HEK293 (cell line): ENCODE results near the gene STX4.

Experiments
- BCL11A ChIP-seq: fragments of 450-650 bp; formaldehyde crosslinking; IDR thresholded peaks from 2 replicates; pipeline ENCODE4 v1.5.1; 2016; ENCODE audit warnings: low read depth, missing biosample characterization, missing genetic modification characterization
- EGR2 ChIP-seq: fragments of 450-650 bp; formaldehyde crosslinking; IDR thresholded peaks from 2 replicates; pipeline ENCODE4 v1.5.1; 2016; ENCODE audit warnings: low read depth, missing biosample characterization, missing genetic modification characterization
- HOXA7 ChIP-seq: sonication (generic); formaldehyde crosslinking; IDR thresholded peaks from 2 replicates; pipeline ENCODE4 v1.8.1; 2022; ENCODE audit warnings: missing genetic modification reagents, borderline replicate concordance
- SETDB1 ChIP-seq: IDR thresholded peaks from one replicate; pipeline ENCODE4 v1.6.1; 2017; ENCODE audit warnings: mild to moderate bottlenecking, low read length, moderate library complexity, mixed read lengths; ENCODE audit not compliant: insufficient read length
- TCF7L2 ChIP-seq: IDR thresholded peaks from 2 replicates; pipeline ENCODE4 v1.6.1; 2011; ENCODE audit warnings: low read depth, mild to moderate bottlenecking, inconsistent platforms, low read length, moderate library complexity, borderline replicate concordance
- TRIM28 ChIP-seq: IDR thresholded peaks from 2 replicates; pipeline ENCODE4 v1.6.1; 2011; ENCODE audit warnings: low read length, control low read depth, borderline replicate concordance
- ZBTB21 ChIP-seq: fragments of 450-650 bp; formaldehyde crosslinking; IDR thresholded peaks from 2 replicates; pipeline ENCODE4 v1.5.1; 2017; ENCODE audit warnings: missing biosample characterization, missing genetic modification characterization
- ZFP3 ChIP-seq: fragments of 450-650 bp; formaldehyde crosslinking; IDR thresholded peaks from 2 replicates; pipeline ENCODE4 v1.5.1; 2016; ENCODE audit warnings: low read depth, missing biosample characterization, missing genetic modification characterization
- ZNF10 ChIP-seq: fragments of 450-650 bp; formaldehyde crosslinking; IDR thresholded peaks from 2 replicates; pipeline ENCODE4 v1.5.1; 2017; ENCODE audit warnings: missing biosample characterization, missing genetic modification characterization
- ZNF114 ChIP-seq: fragments of 450-650 bp; formaldehyde crosslinking; IDR thresholded peaks from 2 replicates; pipeline ENCODE4 v1.5.0; 2017; ENCODE audit warnings: missing biosample characterization, missing genetic modification characterization
- ZNF184 ChIP-seq: fragments of 450-650 bp; IDR thresholded peaks from 2 replicates; pipeline ENCODE4 v1.5.1; 2018; ENCODE audit warnings: missing biosample characterization, mild to moderate bottlenecking, missing genetic modification characterization
- ZNF223 ChIP-seq: fragments of 450-650 bp; formaldehyde crosslinking; IDR thresholded peaks from 2 replicates; pipeline ENCODE4 v1.5.1; 2016; ENCODE audit warnings: missing biosample characterization, missing genetic modification characterization
- ZNF394 ChIP-seq: fragments of 450-650 bp; formaldehyde crosslinking; IDR thresholded peaks from 2 replicates; pipeline ENCODE4 v1.5.1; 2016; ENCODE audit warnings: missing biosample characterization, missing genetic modification characterization, mild to moderate bottlenecking, moderate library complexity, borderline replicate concordance
- ZNF426 ChIP-seq: fragments of 450-650 bp; formaldehyde crosslinking; IDR thresholded peaks from 2 replicates; pipeline ENCODE4 v1.5.1; 2017; ENCODE audit warnings: missing biosample characterization, missing genetic modification characterization, mild to moderate bottlenecking, inconsistent platforms, moderate library complexity
- ZNF549 ChIP-seq: fragments of 450-650 bp; IDR thresholded peaks from 2 replicates; pipeline ENCODE4 v1.5.1; 2018; ENCODE audit warnings: missing biosample characterization, missing genetic modification characterization, mild to moderate bottlenecking, inconsistent platforms, moderate library complexity
- ZNF571 ChIP-seq: fragments of 450-650 bp; formaldehyde crosslinking; IDR thresholded peaks from 2 replicates; pipeline ENCODE4 v1.5.0; 2017; ENCODE audit warnings: missing biosample characterization, missing genetic modification characterization
- ZNF610 ChIP-seq: fragments of 450-650 bp; formaldehyde crosslinking; IDR thresholded peaks from 2 replicates; pipeline ENCODE4 v1.5.1; 2016; ENCODE audit warnings: missing biosample characterization, missing genetic modification characterization, borderline replicate concordance
- ZNF629 ChIP-seq: fragments of 450-650 bp; formaldehyde crosslinking; IDR thresholded peaks from 2 replicates; pipeline ENCODE4 v1.5.1; 2017; ENCODE audit warnings: missing biosample characterization, missing genetic modification characterization
- ZNF701 ChIP-seq: fragments of 450-650 bp; formaldehyde crosslinking; IDR thresholded peaks from 2 replicates; pipeline ENCODE4 v1.5.1; 2016; ENCODE audit warnings: missing biosample characterization, missing genetic modification characterization
- ZNF747 ChIP-seq: fragments of 450-650 bp; formaldehyde crosslinking; IDR thresholded peaks from 2 replicates; pipeline ENCODE4 v1.5.1; 2016; ENCODE audit warnings: missing biosample characterization, missing genetic modification characterization
- ZNF776 ChIP-seq: fragments of 450-650 bp; formaldehyde crosslinking; IDR thresholded peaks from 2 replicates; pipeline ENCODE4 v1.5.0; 2017; ENCODE audit warnings: missing biosample characterization, missing genetic modification characterization, borderline replicate concordance
- ZNF777 ChIP-seq: fragments of 450-650 bp; formaldehyde crosslinking; IDR thresholded peaks from 2 replicates; pipeline ENCODE4 v1.5.1; 2017; ENCODE audit warnings: missing biosample characterization, missing genetic modification characterization, borderline replicate concordance
- ZSCAN30 ChIP-seq: fragments of 450-650 bp; IDR thresholded peaks from 2 replicates; pipeline ENCODE4 v1.5.1; 2018; ENCODE audit warnings: missing biosample characterization, mild to moderate bottlenecking, missing genetic modification characterization, moderate library complexity
- TF ChIP-seq, protein P1 (sequence below): fragments of 450-650 bp; formaldehyde crosslinking; IDR thresholded peaks from 2 replicates; pipeline ENCODE4 v1.5.1; 2016; ENCODE audit warnings: missing biosample characterization, missing genetic modification characterization, borderline replicate concordance
- TF ChIP-seq, protein P2 (sequence below): fragments of 450-650 bp; IDR thresholded peaks from 2 replicates; pipeline ENCODE4 v1.5.1; 2018; ENCODE audit warnings: missing biosample characterization, missing genetic modification characterization
- TF ChIP-seq, protein P3 (sequence below): fragments of 450-650 bp; formaldehyde crosslinking; IDR thresholded peaks from 2 replicates; pipeline ENCODE4 v1.5.1; 2017; ENCODE audit warnings: missing biosample characterization, missing genetic modification characterization
- TF ChIP-seq, protein P4 (sequence below): fragments of 450-650 bp; formaldehyde crosslinking; IDR thresholded peaks from 2 replicates; pipeline ENCODE4 v1.5.1; 2016; ENCODE audit warnings: missing biosample characterization, missing genetic modification characterization, borderline replicate concordance
- TF ChIP-seq, protein P5 (sequence below): fragments of 450-650 bp; IDR thresholded peaks from 2 replicates; pipeline ENCODE4 v1.5.1; 2018; ENCODE audit warnings: missing biosample characterization, mild to moderate bottlenecking, missing genetic modification characterization
- TF ChIP-seq, protein P6 (sequence below): fragments of 450-650 bp; formaldehyde crosslinking; IDR thresholded peaks from 2 replicates; pipeline ENCODE4 v1.5.1; 2016; ENCODE audit warnings: missing biosample characterization, missing genetic modification characterization

STX4 gene

DNA sequence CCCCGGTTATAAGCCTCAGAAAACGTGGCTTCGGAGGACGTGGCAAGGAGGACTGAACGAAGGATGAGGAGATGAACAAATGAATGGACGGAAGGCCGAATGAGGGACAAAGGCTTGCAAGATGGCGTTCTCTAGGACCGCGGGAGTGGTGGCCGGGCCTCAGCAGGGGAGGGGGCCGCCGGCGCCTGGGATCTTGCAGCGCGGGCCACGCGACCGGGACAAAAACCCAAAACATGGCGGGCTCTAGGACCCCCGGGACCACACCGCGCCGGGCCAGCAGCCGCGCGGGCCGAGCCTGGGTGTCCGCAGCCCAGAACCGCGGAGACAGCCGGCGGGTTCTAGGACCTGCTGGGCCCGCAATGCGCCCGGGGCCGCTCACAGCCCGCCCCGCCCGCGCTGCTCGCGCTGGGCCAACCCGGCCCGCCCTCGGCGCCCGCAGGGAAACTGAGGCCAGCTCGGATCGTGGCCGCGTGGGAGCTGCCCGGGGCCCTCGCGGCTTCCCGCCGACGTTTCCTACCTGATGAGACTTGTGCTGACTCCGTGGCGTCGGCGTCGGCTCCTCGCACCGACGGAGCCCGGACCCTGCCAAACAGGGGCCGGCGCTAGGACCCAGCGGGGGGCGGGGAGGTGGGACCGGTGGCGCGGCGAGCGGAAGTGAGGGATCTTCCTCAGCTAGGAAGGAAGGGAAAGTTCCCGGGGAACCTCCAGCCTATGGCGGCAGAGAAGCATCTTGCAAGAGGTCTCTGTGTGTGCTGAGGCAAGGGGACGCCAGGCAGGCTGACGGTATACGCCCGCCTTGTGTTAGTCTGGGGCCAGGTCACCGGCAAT is 40.0 kb downstream of the STX4 start (continued):
- TF ChIP-seq, protein P1, sequence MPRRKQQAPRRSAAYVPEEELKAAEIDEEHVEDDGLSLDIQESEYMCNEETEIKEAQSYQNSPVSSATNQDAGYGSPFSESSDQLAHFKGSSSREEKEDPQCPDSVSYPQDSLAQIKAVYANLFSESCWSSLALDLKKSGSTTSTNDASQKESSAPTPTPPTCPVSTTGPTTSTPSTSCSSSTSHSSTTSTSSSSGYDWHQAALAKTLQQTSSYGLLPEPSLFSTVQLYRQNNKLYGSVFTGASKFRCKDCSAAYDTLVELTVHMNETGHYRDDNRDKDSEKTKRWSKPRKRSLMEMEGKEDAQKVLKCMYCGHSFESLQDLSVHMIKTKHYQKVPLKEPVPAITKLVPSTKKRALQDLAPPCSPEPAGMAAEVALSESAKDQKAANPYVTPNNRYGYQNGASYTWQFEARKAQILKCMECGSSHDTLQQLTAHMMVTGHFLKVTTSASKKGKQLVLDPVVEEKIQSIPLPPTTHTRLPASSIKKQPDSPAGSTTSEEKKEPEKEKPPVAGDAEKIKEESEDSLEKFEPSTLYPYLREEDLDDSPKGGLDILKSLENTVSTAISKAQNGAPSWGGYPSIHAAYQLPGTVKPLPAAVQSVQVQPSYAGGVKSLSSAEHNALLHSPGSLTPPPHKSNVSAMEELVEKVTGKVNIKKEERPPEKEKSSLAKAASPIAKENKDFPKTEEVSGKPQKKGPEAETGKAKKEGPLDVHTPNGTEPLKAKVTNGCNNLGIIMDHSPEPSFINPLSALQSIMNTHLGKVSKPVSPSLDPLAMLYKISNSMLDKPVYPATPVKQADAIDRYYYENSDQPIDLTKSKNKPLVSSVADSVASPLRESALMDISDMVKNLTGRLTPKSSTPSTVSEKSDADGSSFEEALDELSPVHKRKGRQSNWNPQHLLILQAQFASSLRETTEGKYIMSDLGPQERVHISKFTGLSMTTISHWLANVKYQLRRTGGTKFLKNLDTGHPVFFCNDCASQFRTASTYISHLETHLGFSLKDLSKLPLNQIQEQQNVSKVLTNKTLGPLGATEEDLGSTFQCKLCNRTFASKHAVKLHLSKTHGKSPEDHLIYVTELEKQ (tag by site-specific recombination) = no peak
- no peak for TF ChIP-seq ZNF776 (tag by site-specific recombination)
- peak; percentile 55; the same call in 1 of the 2 replicates for TF ChIP-seq ZNF629 (tag by site-specific recombination)
- no peak for TF ChIP-seq ZNF571 (tag by site-specific recombination)
- TF ChIP-seq ZFP3 (tag by site-specific recombination) = no peak
- no peak for TF ChIP-seq ZNF701
- no peak for TF ChIP-seq ZNF549 (tag by site-specific recombination)
- TF ChIP-seq, protein P2, sequence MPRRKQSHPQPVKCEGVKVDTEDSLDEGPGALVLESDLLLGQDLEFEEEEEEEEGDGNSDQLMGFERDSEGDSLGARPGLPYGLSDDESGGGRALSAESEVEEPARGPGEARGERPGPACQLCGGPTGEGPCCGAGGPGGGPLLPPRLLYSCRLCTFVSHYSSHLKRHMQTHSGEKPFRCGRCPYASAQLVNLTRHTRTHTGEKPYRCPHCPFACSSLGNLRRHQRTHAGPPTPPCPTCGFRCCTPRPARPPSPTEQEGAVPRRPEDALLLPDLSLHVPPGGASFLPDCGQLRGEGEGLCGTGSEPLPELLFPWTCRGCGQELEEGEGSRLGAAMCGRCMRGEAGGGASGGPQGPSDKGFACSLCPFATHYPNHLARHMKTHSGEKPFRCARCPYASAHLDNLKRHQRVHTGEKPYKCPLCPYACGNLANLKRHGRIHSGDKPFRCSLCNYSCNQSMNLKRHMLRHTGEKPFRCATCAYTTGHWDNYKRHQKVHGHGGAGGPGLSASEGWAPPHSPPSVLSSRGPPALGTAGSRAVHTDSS (tag by site-specific recombination) = peak; percentile 42; the same call in 1 of the 2 replicates
- TF ChIP-seq, protein P3, sequence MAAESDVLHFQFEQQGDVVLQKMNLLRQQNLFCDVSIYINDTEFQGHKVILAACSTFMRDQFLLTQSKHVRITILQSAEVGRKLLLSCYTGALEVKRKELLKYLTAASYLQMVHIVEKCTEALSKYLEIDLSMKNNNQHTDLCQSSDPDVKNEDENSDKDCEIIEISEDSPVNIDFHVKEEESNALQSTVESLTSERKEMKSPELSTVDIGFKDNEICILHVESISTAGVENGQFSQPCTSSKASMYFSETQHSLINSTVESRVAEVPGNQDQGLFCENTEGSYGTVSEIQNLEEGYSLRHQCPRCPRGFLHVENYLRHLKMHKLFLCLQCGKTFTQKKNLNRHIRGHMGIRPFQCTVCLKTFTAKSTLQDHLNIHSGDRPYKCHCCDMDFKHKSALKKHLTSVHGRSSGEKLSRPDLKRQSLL (tag by site-specific recombination) = peak; percentile 50; the same call in 1 of the 2 replicates
- TF ChIP-seq SETDB1 = no peak
- no peak for TF ChIP-seq TRIM28
- peak; percentile 100 for TF ChIP-seq ZNF10 (tag by site-specific recombination)
- TF ChIP-seq ZNF223 (tag by site-specific recombination) = no peak
- no peak for TF ChIP-seq TCF7L2
- peak; percentile 87 for TF ChIP-seq ZSCAN30 (tag by site-specific recombination)
- TF ChIP-seq ZNF394 = peak; percentile 46; the same call in 1 of the 2 replicates
- TF ChIP-seq ZNF777 = peak; percentile 27; the same call in 1 of the 2 replicates
- TF ChIP-seq EGR2 (tag by site-specific recombination) = no peak
- no peak for TF ChIP-seq ZNF426 (tag by site-specific recombination)
- TF ChIP-seq, protein P4, sequence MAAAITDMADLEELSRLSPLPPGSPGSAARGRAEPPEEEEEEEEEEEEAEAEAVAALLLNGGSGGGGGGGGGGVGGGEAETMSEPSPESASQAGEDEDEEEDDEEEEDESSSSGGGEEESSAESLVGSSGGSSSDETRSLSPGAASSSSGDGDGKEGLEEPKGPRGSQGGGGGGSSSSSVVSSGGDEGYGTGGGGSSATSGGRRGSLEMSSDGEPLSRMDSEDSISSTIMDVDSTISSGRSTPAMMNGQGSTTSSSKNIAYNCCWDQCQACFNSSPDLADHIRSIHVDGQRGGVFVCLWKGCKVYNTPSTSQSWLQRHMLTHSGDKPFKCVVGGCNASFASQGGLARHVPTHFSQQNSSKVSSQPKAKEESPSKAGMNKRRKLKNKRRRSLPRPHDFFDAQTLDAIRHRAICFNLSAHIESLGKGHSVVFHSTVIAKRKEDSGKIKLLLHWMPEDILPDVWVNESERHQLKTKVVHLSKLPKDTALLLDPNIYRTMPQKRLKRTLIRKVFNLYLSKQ (tag by site-specific recombination) = no peak
- no peak for TF ChIP-seq ZNF114
- TF ChIP-seq ZNF184 (tag by site-specific recombination) = peak; percentile 88; the same call in 1 of the 2 replicates
- TF ChIP-seq, protein P5, sequence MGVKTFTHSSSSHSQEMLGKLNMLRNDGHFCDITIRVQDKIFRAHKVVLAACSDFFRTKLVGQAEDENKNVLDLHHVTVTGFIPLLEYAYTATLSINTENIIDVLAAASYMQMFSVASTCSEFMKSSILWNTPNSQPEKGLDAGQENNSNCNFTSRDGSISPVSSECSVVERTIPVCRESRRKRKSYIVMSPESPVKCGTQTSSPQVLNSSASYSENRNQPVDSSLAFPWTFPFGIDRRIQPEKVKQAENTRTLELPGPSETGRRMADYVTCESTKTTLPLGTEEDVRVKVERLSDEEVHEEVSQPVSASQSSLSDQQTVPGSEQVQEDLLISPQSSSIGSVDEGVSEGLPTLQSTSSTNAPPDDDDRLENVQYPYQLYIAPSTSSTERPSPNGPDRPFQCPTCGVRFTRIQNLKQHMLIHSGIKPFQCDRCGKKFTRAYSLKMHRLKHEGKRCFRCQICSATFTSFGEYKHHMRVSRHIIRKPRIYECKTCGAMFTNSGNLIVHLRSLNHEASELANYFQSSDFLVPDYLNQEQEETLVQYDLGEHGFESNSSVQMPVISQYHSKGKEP = peak; percentile 83
- TF ChIP-seq BCL11A (tag by site-specific recombination) = no peak
- no peak for TF ChIP-seq ZNF610 (tag by site-specific recombination)
- TF ChIP-seq, protein P6, sequence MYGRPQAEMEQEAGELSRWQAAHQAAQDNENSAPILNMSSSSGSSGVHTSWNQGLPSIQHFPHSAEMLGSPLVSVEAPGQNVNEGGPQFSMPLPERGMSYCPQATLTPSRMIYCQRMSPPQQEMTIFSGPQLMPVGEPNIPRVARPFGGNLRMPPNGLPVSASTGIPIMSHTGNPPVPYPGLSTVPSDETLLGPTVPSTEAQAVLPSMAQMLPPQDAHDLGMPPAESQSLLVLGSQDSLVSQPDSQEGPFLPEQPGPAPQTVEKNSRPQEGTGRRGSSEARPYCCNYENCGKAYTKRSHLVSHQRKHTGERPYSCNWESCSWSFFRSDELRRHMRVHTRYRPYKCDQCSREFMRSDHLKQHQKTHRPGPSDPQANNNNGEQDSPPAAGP (tag by site-specific recombination) = peak; percentile 80
- peak; percentile 68 for TF ChIP-seq ZBTB21 (tag by site-specific recombination)
- no peak for TF ChIP-seq ZNF747 (tag by site-specific recombination)
- TF ChIP-seq HOXA7 = no peak
